ENCODE data around the gene TMIGD3.

TMIGD3 gene

DNA sequence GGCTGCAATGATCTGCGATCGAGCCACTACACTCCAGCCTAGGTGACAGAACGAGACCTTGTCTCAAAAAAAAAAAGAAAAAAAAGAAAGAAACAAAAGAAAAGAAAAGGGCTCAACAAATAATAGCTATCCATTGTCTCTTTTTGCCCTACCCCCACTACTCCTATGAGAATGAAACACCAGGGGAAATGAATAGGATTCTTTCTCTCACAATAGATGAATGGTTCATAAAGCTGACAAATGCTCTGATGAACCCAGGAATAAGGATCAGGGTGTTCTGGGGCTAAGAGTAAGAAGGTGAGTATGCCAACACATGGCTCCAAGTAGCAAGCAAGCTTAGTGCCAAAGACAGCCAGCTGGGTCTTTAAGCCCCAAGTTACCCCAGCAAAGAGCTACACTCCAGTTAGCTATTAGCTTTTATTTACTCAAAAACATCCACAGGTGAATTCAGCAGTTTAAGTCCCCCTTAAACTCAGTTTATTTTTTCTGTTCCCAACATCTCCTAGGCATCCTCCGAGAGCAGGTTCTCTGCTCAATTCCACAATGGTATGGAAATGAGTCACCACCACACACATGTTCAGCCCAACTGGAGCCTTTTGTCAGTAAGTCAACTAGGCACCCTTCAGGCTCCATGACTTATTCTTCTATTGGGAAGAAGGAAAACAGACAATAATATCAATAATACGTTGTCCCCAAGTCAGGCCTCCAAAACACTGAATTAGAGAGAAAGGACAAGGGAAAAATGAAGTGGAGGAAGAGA, 4.2 kb downstream of the TMIGD3 start:
- H3K27ac ChIP-seq (ENCODE audit: extremely low read depth, low read depth, low read length), result no peak overlapping the region
- H3K36me3 ChIP-seq (ENCODE audit: control insufficient read depth in 2 of 2, insufficient read depth in 1 of 2, low read length in 2 of 2), result no peaks in the 10 kb centered on the region
- ChIA-PET POLR2A (interaction anchor here (1.7 kb wide), 1 partner anchor 9 kb away, joined by 6 read pairs; no protein-coding TSS in a partner anchor), CTCF (interaction anchor here (0.7 kb wide), 1 partner anchor 17 kb away, joined by 3 read pairs; no protein-coding TSS in a partner anchor)
- no peaks in the 10 kb centered on the region for H3K9me3 ChIP-seq (ENCODE audit: control insufficient read depth, insufficient read depth, low read depth, low read length)
- no peak overlapping the region for H3K4me3 ChIP-seq (ENCODE audit: low read depth, low read length)
- TF ChIP-seq, protein P1, sequence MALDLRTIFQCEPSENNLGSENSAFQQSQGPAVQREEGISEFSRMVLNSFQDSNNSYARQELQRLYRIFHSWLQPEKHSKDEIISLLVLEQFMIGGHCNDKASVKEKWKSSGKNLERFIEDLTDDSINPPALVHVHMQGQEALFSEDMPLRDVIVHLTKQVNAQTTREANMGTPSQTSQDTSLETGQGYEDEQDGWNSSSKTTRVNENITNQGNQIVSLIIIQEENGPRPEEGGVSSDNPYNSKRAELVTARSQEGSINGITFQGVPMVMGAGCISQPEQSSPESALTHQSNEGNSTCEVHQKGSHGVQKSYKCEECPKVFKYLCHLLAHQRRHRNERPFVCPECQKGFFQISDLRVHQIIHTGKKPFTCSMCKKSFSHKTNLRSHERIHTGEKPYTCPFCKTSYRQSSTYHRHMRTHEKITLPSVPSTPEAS (tag by site-specific recombination; IDR thresholded peaks at IDR 0.05), result no peak
- TF ChIP-seq ZFP69B (tag by site-specific recombination; IDR thresholded peaks at IDR 0.05), result no peak
- TF ChIP-seq ZNF266 (tag by site-specific recombination; IDR thresholded peaks at IDR 0.05; ENCODE audit: low read depth), result no peak
- TF ChIP-seq ZNF555 (tag by site-specific recombination; conservative IDR thresholded peaks at IDR 0.05), result no peak
- TF ChIP-seq ZNF560 (tag by site-specific recombination; IDR thresholded peaks at IDR 0.05; ENCODE audit: borderline replicate concordance), result no peak
- TF ChIP-seq, protein P2, sequence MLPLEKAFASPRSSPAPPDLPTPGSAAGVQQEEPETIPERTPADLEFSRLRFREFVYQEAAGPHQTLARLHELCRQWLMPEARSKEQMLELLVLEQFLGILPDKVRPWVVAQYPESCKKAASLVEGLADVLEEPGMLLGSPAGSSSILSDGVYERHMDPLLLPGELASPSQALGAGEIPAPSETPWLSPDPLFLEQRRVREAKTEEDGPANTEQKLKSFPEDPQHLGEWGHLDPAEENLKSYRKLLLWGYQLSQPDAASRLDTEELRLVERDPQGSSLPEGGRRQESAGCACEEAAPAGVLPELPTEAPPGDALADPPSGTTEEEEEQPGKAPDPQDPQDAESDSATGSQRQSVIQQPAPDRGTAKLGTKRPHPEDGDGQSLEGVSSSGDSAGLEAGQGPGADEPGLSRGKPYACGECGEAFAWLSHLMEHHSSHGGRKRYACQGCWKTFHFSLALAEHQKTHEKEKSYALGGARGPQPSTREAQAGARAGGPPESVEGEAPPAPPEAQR (tag by site-specific recombination; IDR thresholded peaks at IDR 0.05), result no peak
- TF ChIP-seq ZNF214 (tag by site-specific recombination; IDR thresholded peaks at IDR 0.05; ENCODE audit: borderline replicate concordance), result no peak
- TF ChIP-seq ZNF169 (tag by site-specific recombination; IDR thresholded peaks at IDR 0.05), result no peak
- TF ChIP-seq, protein P3, sequence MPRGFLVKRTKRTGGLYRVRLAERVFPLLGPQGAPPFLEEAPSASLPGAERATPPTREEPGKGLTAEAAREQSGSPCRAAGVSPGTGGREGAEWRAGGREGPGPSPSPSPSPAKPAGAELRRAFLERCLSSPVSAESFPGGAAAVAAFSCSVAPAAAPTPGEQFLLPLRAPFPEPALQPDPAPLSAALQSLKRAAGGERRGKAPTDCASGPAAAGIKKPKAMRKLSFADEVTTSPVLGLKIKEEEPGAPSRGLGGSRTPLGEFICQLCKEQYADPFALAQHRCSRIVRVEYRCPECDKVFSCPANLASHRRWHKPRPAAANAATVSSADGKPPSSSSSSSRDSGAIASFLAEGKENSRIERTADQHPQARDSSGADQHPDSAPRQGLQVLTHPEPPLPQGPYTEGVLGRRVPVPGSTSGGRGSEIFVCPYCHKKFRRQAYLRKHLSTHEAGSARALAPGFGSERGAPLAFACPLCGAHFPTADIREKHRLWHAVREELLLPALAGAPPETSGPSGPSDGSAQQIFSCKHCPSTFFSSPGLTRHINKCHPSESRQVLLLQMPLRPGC (tag by site-specific recombination; IDR thresholded peaks at IDR 0.05), result no peak
- TF ChIP-seq ZNF140 (tag by site-specific recombination; IDR thresholded peaks at IDR 0.05), result no peak
- TF ChIP-seq ZFP37 (tag by site-specific recombination; IDR thresholded peaks at IDR 0.05), result no peak
- TF ChIP-seq ZNF664 (tag by site-specific recombination; IDR thresholded peaks at IDR 0.05), result no peak
- no peaks in the 10 kb centered on the region for H3K4me1 ChIP-seq (ENCODE audit: control insufficient read depth, insufficient read depth, low read length)

DNA sequence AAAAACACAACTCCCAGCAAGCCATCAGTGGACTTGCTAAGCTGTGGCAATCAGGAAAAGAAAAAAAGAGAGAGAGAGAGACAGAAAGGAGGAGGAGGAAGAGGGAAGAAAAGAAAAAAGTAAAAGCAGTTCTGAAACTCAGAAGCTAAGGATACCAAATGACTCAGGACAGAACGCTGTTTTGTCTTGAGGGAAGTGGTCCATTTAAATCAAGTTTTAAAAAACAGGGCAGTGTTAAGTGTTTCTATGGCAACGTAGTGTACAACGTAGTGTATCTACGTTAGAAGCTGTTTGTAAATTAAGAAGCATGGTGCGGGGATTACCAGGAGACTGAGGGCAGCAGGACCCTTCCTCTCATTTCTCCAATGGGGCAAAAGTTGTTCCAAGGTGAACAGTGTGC, 5.8 kb downstream of the TMIGD3 start:
- no peaks in the 10 kb centered on the region for H3K36me3 ChIP-seq (ENCODE audit: control insufficient read depth in 2 of 2, insufficient read depth in 1 of 2, low read length in 2 of 2)
- TF ChIP-seq RBAK (tag by site-specific recombination; IDR thresholded peaks at IDR 0.05), result no peak
- ChIA-PET POLR2A (interaction anchor here (0.6 kb wide), 1 partner anchor 122 kb away, joined by 4 read pairs; no protein-coding TSS in a partner anchor), CTCF (interaction anchor here (1.8 kb wide), 1 partner anchor 11 kb away, joined by 12 read pairs; no protein-coding TSS in a partner anchor)
- H3K4me1 ChIP-seq (ENCODE audit: control insufficient read depth, insufficient read depth, low read length), result no peaks in the 10 kb centered on the region
- H3K27ac ChIP-seq (ENCODE audit: extremely low read depth, low read depth, low read length), result no peak overlapping the region
- no peaks in the 10 kb centered on the region for H3K9me3 ChIP-seq (ENCODE audit: control insufficient read depth, insufficient read depth, low read depth, low read length)
- no peak overlapping the region for H3K4me3 ChIP-seq (ENCODE audit: low read depth, low read length)

DNA sequence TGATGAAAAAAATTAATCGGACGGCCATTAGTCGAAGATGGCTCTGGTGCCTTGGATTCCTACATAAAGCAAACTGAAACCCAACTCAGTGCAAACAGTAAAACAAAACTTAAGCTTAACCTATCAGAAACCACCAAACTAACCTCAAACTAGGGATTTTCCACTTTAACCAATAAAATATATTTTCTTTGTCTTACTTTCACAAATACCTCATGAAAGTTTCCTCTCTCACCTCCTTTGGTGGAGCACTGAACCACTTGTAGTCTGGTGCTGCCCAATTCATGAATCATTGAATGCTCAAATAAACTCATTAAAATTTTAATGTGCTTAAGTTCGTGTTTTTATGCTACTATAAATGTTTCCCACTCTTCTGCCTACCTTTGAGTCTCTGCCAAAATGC, 7.0 kb downstream of the TMIGD3 start:
- H3K4me3 ChIP-seq (ENCODE audit: low read depth, low read length), result no peak overlapping the region
- CTCF ChIA-PET, result interaction anchor here (1.3 kb wide), 1 partner anchor 15 kb away, joined by 3 read pairs; no protein-coding TSS in a partner anchor
- POLR2A ChIA-PET, result no interaction called here
- no peak overlapping the region for H3K27ac ChIP-seq (ENCODE audit: extremely low read depth, low read depth, low read length)
- no peaks in the 10 kb centered on the region for H3K36me3 ChIP-seq (ENCODE audit: control insufficient read depth in 2 of 2, insufficient read depth in 1 of 2, low read length in 2 of 2)
- TF ChIP-seq ZNF239 (tag by site-specific recombination; IDR thresholded peaks at IDR 0.05) (no peak), ZNF549 (tag by site-specific recombination; IDR thresholded peaks at IDR 0.05) (peak; percentile 99)
- H3K4me1 ChIP-seq (ENCODE audit: control insufficient read depth, insufficient read depth, low read length), result no peaks in the 10 kb centered on the region
- H3K9me3 ChIP-seq (ENCODE audit: control insufficient read depth, insufficient read depth, low read depth, low read length), result no peaks in the 10 kb centered on the region

All from HEK293 (cell line).